Prostate gland (tissue), 2 donors: ENCODE data around the gene MIEF2. TPM values are rescaled to one million over a fixed set of nuclear protein-coding genes. Genes with fewer than 3 reads are reported as not detected.

Source experiments
- DNase-seq: peaks from one replicate; pipeline ENCODE4 v3.0.0-alpha.2; 2019; ENCODE audit warnings: low spot score
- H3K27ac ChIP-seq, 2 donors: fragments of 200-600 bp; sonication (generic); 2 replicates each; pipeline ENCODE4 v1.5.1; 2017 to 2019
- H3K27me3 ChIP-seq: fragments of 200-600 bp; sonication (generic); replicated peaks from 2 replicates; pipeline ENCODE4 v1.5.1; 2019; ENCODE audit not compliant: insufficient read depth
- H3K36me3 ChIP-seq, 2 donors: fragments of 200-600 bp; sonication (generic); 1 replicate in 1 of 2; 2 replicates in 1 of 2; pipeline versions ENCODE4 v1.5.1 to v1.8.1; 2017 to 2019
- H3K4me1 ChIP-seq: fragments of 200-600 bp; sonication (generic); replicated peaks from 2 replicates; pipeline ENCODE4 v1.5.1; 2019
- H3K4me3 ChIP-seq, 2 donors: fragments of 200-600 bp; sonication (generic); 2 replicates each; pipeline ENCODE4 v1.5.1; 2017 to 2019
- H3K9me3 ChIP-seq: fragments of 200-600 bp; sonication (generic); 2 replicates; pipeline ENCODE4 v1.5.1; 2017
- CTCF ChIP-seq, 4 experiments: fragments of 200-600 bp in 2 of 4; fragments of 450-650 bp in 2 of 4; sonication (generic) in 2 of 4; IDR thresholded peaks; 1 replicate in 3 of 4; 2 replicates in 1 of 4; pipeline ENCODE4 v1.5.1; 2016 to 2019; ENCODE audit warnings: antibody characterized with exemption in 4 of 4, mild to moderate bottlenecking in 2 of 4, moderate library complexity in 2 of 4
- POLR2A ChIP-seq: fragments of 450-650 bp; IDR thresholded peaks from one replicate; pipeline ENCODE4 v1.6.1; 2016; ENCODE audit warnings: antibody characterized with exemption, mild to moderate bottlenecking
- POLR2AphosphoS5 ChIP-seq: sonication (generic); formaldehyde crosslinking; IDR thresholded peaks from one replicate; pipeline ENCODE4 v1.6.1; 2017; ENCODE audit warnings: antibody characterized with exemption
- WGBS: methylation state at CpG from one replicate; pipeline ENCODE4 v1.1.5; 2018; 5-methylcytosine and 5-hydroxymethylcytosine counted together
- intact Hi-C: fragments of 100-400 bp; cut with DNase I; formaldehyde crosslinking; loops from one replicate; pipeline ENCODE4 v1.14.2; 2022
- total RNA-seq, 2 donors: library from RNA; depleted of rRNA; stranded (reverse); fragments of >200 nt; gene quantifications; one replicate each; pipeline ENCODE4 v1.1.0, GENCODE V29; 2016

MIEF2 gene
- total RNA-seq, 2 donors from 2014 or later = 22.3 to 28.7 TPM

- H3K27ac ChIP-seq = peak overlapping the region; percentile 83 to 91
- DNase-seq = peak; percentile 11
- TF ChIP-seq CTCF (IDR thresholded peaks at IDR 0.05) = no peak
- TF ChIP-seq POLR2A = no peak
- TF ChIP-seq POLR2AphosphoS5 = no peak
- WGBS = under 1% methylated on average over 39 of the region's 39 CpGs
- no peaks in the 10 kb centered on the region for H3K9me3 ChIP-seq
- H3K4me3 ChIP-seq = peak overlapping the region; percentile 72 to 86
- H3K27me3 ChIP-seq = no peaks in the 10 kb centered on the region
- H3K4me1 ChIP-seq = peaks cover 24% of the 10 kb centered on the region
- no peaks in the 10 kb centered on the region for H3K36me3 ChIP-seq
- intact Hi-C loops = loop anchor here (5.0 kb wide), 1 partner anchor 57 kb away; the partner anchor contains the start of gene FLII
Measured at GRCh38 chr17:18314059-18314730, 53.7 kb downstream of the MIEF2 start.

GRCh38 chr17:18314731-18315561, 54.5 kb downstream of the MIEF2 start, which contains the start of the genes SMCR8 and TOP3A:
Gene SMCR8, plus strand, starts transcription at chr17:18315293. Its CDS starts 497 bp downstream, at chr17:18315790.
Gene TOP3A, minus strand, starts transcription at chr17:18314994. Its CDS starts 216 bp downstream, at chr17:18314778.
- Histone ChIP-seq H3K9me3 (no peaks in the 10 kb centered on the region), H3K36me3 (no peaks in the 10 kb centered on the region), H3K4me1 (peaks cover 28% of the 10 kb centered on the region), H3K4me3 (peak within 1 kb of the TSS; percentile 72 to 86), H3K27ac (peak within 1 kb of the TSS; percentile 83 to 91), H3K27me3 (no peaks in the 10 kb centered on the region)
- peak; percentile 99 for DNase-seq
- intact Hi-C loops = loop anchor here (5.0 kb wide), 1 partner anchor 58 kb away; the partner anchor contains the start of gene FLII
- TF ChIP-seq CTCF (IDR thresholded peaks at IDR 0.05) = peak in 3 of 4 experiments; percentile 7 to 54 (median 8)
- TF ChIP-seq POLR2AphosphoS5 = peak; percentile 98
- peak; percentile 41 for TF ChIP-seq POLR2A
- WGBS = under 1% methylated on average over 67 of the region's 78 CpGs

GRCh38 chr17:18315562-18315922, 55.1 kb downstream of the MIEF2 start:
- 7% methylated on average over 18 of the region's 18 CpGs for WGBS
- H3K27ac ChIP-seq = peak overlapping the region; percentile 83 to 91
- H3K27me3 ChIP-seq = no peaks in the 10 kb centered on the region
- no peak for DNase-seq
- H3K4me1 ChIP-seq = peaks cover 28% of the 10 kb centered on the region
- intact Hi-C loops = no loop called here
- no peaks in the 10 kb centered on the region for H3K9me3 ChIP-seq
- no peaks in the 10 kb centered on the region for H3K36me3 ChIP-seq
- TF ChIP-seq POLR2AphosphoS5 = no peak
- TF ChIP-seq POLR2A = no peak
- no peak for TF ChIP-seq CTCF (IDR thresholded peaks at IDR 0.05)
- H3K4me3 ChIP-seq = peak overlapping the region; percentile 72 to 86

- DNase-seq = no peak
- peak overlapping the region; percentile 72 to 86 for H3K4me3 ChIP-seq
- no peaks in the 10 kb centered on the region for H3K36me3 ChIP-seq
- H3K27me3 ChIP-seq = no peaks in the 10 kb centered on the region
- H3K27ac ChIP-seq = peak overlapping the region; percentile 83 to 91
- peaks cover 28% of the 10 kb centered on the region for H3K4me1 ChIP-seq
- H3K9me3 ChIP-seq = no peaks in the 10 kb centered on the region
- 61% methylated on average over 11 of the region's 11 CpGs for WGBS
- intact Hi-C loops = no loop called here
- TF ChIP-seq POLR2AphosphoS5 (no peak), POLR2A (no peak)
Measured at GRCh38 chr17:18315961-18316360, 55.5 kb downstream of the MIEF2 start.

Other genes with a start within 250 kb of the MIEF2 start
- 10 to 100 TPM; 17.7 to 30.5 TPM for gene ATPAF2, start 221.5 kb upstream of the MIEF2 start, total RNA-seq
- gene GID4, start 221.3 kb upstream of the MIEF2 start, total RNA-seq = 10 to 100 TPM; 11.0 to 19.1 TPM
- 10 to 100 TPM; 44.1 to 56.9 TPM for gene DRG2, start 172.7 kb upstream of the MIEF2 start, total RNA-seq
- gene MYO15A, start 151.9 kb upstream of the MIEF2 start, total RNA-seq = 1 to 10 TPM in 1 of 2 donors, under 1 TPM in 1; 0.32 to 8.3 TPM
- 100 to 1,000 TPM; 132 to 230 TPM for gene ALKBH5, start 76.8 kb upstream of the MIEF2 start, total RNA-seq
- gene LLGL1, start 35.0 kb upstream of the MIEF2 start, total RNA-seq = 10 to 100 TPM; 17.7 to 33.5 TPM
- 100 to 1,000 TPM; 280 to 347 TPM for gene FLII, start 1.9 kb upstream of the MIEF2 start, total RNA-seq
- 10 to 100 TPM; 18.4 to 37.1 TPM for gene TOP3A, start 54.3 kb downstream of the MIEF2 start, total RNA-seq
- 10 to 100 TPM; 19.0 to 25.3 TPM for gene SMCR8, start 54.6 kb downstream of the MIEF2 start, total RNA-seq
- gene SHMT1, start 102.9 kb downstream of the MIEF2 start, total RNA-seq = 10 to 100 TPM; 31.6 to 43.0 TPM
- gene EVPLL, start 117.1 kb downstream of the MIEF2 start, total RNA-seq = 1 to 10 TPM; 1.6 to 1.7 TPM
- under 1 TPM in 1 of 2 donors, not detected in 1; 0.18 TPM for gene LGALS9C, start 216.1 kb downstream of the MIEF2 start, total RNA-seq